SHP77 treated with DMSO at 0.1 percent for 48 hours (cell line): ENCODE data around the gene PGAP2.
"Not testable (repeated sequence)": the region's sequence is repeated elsewhere in the genome, so short reads cannot be mapped to it uniquely, and the experiment has no call there.

Source experiments
- DNase-seq: peaks from one replicate; lab custom pipeline; 2025; lab: John Stamatoyannopoulos, UW

Gene PGAP2

DNA sequence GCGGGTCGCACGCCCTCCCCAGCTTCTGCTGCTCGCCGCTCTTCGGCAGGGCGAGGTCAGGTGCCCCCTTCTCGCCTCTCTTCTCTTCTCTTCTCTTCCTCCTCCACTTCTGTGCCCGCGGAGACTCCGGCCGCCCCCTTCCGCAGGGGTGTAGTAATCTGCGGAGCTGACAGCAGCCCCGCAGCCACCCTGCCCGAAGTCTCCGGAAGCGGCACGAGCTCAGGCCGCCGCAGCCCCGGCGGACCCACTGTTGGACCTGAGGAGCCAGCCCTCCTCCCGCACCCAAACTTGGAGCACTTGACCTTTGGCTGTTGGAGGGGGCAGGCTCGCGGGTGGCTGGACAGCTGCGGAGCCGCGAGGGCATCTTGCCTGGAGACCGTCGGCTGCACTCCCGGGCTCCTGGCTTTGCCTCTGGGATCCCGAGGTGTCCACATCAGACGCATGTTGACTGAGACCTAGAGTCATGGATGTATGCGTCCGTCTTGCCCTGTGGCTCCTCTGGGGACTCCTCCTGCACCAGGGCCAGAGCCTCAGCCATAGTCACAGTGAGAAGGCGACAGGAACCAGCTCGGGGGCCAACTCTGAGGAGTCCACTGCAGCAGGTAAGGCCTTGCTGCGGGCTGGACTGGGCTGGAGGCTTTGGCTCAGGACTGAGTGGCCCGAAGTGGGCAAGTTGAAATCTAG, 47.6 kb downstream of the PGAP2 start:
- no peak for DNase-seq

DNA sequence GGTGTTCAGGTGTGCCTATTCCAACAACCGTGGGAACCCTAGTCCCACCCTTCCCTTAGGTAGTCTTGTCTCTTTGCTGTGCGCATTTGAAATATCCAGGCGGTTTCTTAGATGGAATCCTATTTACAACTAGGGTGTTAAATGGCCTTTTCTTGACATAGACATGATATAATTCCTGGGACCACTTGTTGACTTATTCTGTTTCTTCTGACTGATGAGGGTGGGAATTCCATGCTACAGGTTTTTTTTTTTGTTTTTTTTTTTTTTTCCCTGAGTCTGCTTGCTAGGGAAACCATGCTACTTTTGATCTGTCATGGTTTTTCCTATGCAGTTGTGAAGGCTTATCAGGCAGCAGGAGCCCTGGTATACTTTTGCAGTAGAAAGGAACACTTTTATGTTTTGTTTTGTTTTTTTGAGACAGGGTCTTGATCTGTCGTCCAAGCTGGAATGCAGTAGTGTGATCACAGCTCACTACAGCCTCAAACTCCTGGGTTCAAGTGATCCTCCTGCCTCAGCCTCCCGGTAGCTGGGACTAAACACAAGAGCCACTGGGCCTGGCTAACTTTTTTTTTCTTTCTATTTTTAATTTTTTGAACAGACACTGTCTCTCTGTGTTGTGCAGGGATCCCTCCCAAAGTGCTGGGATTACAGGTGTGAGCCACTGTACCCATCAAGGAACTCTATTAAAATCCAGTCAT, 48.6 kb downstream of the PGAP2 start:
- DNase-seq: no peak

DNA sequence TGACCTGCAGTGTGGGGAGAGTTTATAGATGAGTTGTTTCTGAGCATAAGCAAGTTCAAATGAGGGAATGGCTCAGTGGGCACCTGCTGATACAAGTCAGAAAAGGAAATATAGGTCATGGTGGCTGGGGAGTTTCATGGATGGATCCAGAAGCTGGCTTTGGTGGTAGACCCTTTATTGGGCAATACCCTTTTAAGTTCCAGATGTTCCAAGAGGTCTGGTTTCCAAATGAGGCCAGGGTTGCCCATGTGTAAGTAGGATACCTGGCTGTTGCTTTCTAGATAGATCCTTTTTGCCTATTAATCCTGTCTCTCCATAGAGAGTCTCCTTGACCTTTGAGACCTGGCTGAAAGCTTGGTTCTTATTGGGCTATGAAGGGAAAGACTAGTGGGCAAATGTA, 49.3 kb downstream of the PGAP2 start:
- DNase-seq: no peak

GRCh38 chr11:3859373-3859881, 51.1 kb downstream of the PGAP2 start:
- DNase-seq: peak; percentile 6

DNA sequence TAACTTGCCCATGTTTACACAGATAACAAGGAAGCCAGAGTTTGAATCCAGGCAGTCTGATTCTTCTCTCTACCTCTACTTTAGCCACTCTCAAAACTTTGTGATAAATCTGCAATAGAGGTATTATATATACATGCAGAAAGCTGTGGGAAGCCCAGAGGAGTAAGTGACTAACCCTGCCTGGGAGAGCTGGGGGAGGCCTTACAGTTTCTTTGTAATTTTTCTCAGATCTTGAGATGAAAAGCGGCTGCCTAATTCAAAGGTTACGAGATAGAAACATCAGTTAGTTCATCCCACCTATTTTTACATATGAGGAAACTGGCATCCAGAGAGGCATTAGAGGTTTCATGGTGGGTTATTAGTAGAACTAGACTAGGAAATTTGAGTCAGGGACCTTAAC, 52.0 kb downstream of the PGAP2 start:
- no peak for DNase-seq

GRCh38 chr11:3860898-3861393, 52.6 kb downstream of the PGAP2 start:
- DNase-seq: not testable (repeated sequence)

- DNase-seq: no peak
These were observed 53.3 kb downstream of the PGAP2 start for GRCh38 chr11:3861683-3862082.

GRCh38 chr11:3865388-3866193, 57.2 kb downstream of the PGAP2 start:
- no peak for DNase-seq

GRCh38 chr11:3866206-3866605, 57.8 kb downstream of the PGAP2 start:
- no peak for DNase-seq

DNA sequence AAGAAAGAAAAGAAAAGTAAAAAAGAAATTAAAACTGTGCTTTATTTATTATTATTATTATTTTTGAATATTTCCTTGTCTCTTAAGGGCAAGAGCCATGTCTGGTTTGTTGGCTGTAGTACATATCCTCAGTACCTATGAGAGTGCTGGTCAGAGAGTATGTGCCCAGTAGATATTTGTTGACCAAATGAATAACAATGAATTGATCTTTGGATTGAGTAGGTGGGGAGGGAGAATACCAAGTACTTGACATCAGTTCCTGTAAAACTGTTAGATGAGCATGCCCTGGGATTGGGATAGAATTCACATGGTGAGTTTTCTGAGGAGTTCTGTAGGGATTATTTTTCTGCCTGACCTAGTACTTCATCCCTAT, 58.5 kb downstream of the PGAP2 start:
- no peak for DNase-seq

GRCh38 chr11:3867209-3868091, 59.1 kb downstream of the PGAP2 start:
- no peak for DNase-seq

DNA sequence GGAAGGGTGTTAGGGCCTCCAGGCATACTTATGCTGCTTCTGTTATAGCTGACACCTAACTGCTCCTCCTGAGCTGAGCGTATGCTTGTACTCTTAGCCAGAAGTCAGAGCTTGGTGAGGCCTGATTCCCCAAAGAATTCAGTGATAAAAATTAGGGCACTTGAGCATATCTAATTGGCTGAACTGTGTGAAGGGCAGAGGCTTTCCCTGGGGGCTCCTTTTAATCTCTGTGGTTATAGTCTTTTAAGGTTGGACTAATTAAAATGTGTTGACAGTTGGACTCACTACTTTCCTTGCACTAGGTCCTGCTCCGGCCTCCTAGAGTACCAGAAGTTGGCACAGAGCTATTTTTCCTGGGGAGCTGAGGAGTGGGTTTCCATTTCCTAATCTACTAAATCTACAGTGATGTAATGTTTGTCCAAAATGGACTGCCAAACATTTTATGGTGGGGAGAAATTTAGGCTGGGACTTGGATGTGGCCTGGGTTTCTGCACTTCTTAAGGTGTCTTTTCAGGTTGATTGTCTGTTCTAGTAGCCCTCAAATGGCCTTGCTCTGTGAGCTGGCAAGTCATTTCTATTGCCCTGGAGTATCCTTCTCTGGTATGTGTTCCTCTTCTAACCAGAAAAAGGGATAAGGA, 65.5 kb downstream of the PGAP2 start:
- no peak for DNase-seq
